DOHH2 (cell line): Measurements from ENCODE around the gene HEG1.

Experiments
- EZH2phosphoT487 ChIP-seq: fragments of 200-600 bp; sonication (generic); IDR thresholded peaks from 2 replicates; pipeline ENCODE4 v1.6.1; 2017; ENCODE audit warnings: borderline replicate concordance, mild to moderate bottlenecking, antibody characterized with exemption, low read length, moderate library complexity, mixed read lengths
- TF ChIP-seq, protein P1 (sequence below): fragments of 200-600 bp; sonication (generic); IDR thresholded peaks from one replicate; pipeline ENCODE4 v1.5.1; 2014; ENCODE audit warnings: antibody characterized with exemption, mild to moderate bottlenecking, low read depth, low read length; ENCODE audit not compliant: poor library complexity, severe bottlenecking

GRCh38 chr3:125102470-125102869 lies 46.7 kb upstream of the HEG1 start:
- TF ChIP-seq, protein P1, sequence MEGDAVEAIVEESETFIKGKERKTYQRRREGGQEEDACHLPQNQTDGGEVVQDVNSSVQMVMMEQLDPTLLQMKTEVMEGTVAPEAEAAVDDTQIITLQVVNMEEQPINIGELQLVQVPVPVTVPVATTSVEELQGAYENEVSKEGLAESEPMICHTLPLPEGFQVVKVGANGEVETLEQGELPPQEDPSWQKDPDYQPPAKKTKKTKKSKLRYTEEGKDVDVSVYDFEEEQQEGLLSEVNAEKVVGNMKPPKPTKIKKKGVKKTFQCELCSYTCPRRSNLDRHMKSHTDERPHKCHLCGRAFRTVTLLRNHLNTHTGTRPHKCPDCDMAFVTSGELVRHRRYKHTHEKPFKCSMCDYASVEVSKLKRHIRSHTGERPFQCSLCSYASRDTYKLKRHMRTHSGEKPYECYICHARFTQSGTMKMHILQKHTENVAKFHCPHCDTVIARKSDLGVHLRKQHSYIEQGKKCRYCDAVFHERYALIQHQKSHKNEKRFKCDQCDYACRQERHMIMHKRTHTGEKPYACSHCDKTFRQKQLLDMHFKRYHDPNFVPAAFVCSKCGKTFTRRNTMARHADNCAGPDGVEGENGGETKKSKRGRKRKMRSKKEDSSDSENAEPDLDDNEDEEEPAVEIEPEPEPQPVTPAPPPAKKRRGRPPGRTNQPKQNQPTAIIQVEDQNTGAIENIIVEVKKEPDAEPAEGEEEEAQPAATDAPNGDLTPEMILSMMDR = no peak
- no peak for TF ChIP-seq EZH2phosphoT487
